ENCODE data around the gene MAPK12. TPM values are rescaled to one million over a fixed set of nuclear protein-coding genes. Genes with fewer than 3 reads are reported as not detected.

The MAPK12 gene
- total and polyA plus RNA-seq, 2 experiments from 2014 or later, result 12.5 to 33.8 TPM

DNA sequence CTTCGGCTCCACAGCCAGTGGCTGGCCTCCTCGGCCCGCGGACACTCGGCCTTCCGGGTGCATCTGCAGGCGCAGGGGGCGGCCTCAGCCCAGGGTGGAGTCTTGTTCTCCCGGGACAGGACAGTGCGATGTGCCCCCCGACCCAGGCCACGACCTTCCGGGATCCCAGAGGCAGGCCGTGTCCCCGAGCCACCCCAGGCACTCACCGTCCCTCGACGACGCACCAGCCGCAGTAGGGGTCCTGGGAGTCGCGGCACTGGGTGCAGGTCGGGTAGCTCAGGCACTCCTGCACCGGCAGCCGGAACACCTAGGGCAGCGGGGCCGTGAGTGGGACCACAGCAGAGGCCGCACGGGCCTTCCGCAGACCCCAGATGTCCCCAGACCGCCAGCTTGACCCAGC, 26.2 kb upstream of the MAPK12 start:
- Histone ChIP-seq H3K4me1 (ENCODE audit: insufficient read depth) (peaks cover 9% of the 10 kb centered on the region), H3K36me3 (replicated peaks; ENCODE audit: insufficient read depth, low read depth) (no peaks in the 10 kb centered on the region), H4K20me1 (ENCODE audit: insufficient read depth, poor library complexity, severe bottlenecking) (peaks cover 45% of the 10 kb centered on the region)

DNA sequence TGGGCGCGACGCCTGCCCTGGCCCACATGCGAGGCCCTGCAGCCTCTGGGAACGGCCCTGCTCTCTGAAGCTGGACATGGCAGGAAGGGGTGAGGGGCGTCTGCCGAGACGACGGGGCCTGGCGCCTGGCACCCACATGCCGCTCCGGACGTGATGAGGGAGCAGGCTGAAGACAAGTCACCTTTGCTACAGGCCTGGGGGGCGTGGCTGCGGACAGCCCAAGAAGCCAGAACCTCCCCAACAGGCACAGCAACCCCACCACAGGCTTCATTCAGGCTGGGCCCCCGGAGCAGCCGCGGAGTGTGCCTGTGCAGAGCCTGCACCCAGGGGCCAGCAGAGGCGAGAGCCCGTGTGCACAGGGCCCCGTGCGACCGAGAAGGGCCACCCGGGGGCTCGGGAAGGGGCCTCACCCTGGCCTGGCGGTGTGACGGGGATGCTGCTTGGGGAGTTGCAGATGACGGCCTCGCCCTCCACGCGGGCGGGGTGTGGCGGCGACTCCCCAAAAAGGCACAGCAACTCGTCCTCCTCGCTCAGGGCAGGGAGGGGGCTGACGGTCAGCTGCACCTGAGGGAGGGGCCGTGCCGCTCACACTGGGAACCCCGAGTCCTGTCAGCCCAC, 25.3 kb upstream of the MAPK12 start:
- Histone ChIP-seq H2AFZ (no peak overlapping the region), H3K36me3 (replicated peaks; ENCODE audit: insufficient read depth, low read depth) (no peaks in the 10 kb centered on the region), H3K9me2 (replicated peaks; ENCODE audit: insufficient read depth) (no peaks in the 10 kb centered on the region), H3K4me1 (ENCODE audit: insufficient read depth) (peaks cover 12% of the 10 kb centered on the region), H3K4me3 (no peak overlapping the region), H4K20me1 (ENCODE audit: insufficient read depth, poor library complexity, severe bottlenecking) (peaks cover 36% of the 10 kb centered on the region), H3K4me2 (no peak overlapping the region), H3K27me3 (no peaks in the 10 kb centered on the region), H3K9me3 (ENCODE audit: low read depth) (no peaks in the 10 kb centered on the region), H3K79me2 (peaks cover 50% of the 10 kb centered on the region), H3K27ac (no peak overlapping the region)
- 94% methylated on average over 40 of the region's 40 CpGs for WGBS (ENCODE audit: low lambda C conversion rate, missing lambda C conversion rate)
- TF ChIP-seq EZH2phosphoT487 (IDR thresholded peaks at IDR 0.05; ENCODE audit: low read depth, severe bottlenecking, unreplicated experiment), result no peak
- no peak for TF ChIP-seq EZH2 (IDR thresholded peaks at IDR 0.05; ENCODE audit: borderline replicate concordance)
- TF ChIP-seq, protein P1, sequence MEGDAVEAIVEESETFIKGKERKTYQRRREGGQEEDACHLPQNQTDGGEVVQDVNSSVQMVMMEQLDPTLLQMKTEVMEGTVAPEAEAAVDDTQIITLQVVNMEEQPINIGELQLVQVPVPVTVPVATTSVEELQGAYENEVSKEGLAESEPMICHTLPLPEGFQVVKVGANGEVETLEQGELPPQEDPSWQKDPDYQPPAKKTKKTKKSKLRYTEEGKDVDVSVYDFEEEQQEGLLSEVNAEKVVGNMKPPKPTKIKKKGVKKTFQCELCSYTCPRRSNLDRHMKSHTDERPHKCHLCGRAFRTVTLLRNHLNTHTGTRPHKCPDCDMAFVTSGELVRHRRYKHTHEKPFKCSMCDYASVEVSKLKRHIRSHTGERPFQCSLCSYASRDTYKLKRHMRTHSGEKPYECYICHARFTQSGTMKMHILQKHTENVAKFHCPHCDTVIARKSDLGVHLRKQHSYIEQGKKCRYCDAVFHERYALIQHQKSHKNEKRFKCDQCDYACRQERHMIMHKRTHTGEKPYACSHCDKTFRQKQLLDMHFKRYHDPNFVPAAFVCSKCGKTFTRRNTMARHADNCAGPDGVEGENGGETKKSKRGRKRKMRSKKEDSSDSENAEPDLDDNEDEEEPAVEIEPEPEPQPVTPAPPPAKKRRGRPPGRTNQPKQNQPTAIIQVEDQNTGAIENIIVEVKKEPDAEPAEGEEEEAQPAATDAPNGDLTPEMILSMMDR (IDR thresholded peaks at IDR 0.05; ENCODE audit: poor library complexity), result no peak
- no peak for DNase-seq (ENCODE audit: low spot score)

More for the DNA sequence above, 26.2 kb upstream of the MAPK12 start:
- no peak overlapping the region for H2AFZ ChIP-seq
- peaks cover 59% of the 10 kb centered on the region for H3K79me2 ChIP-seq
- TF ChIP-seq EZH2 (IDR thresholded peaks at IDR 0.05; ENCODE audit: borderline replicate concordance) (no peak), EZH2phosphoT487 (IDR thresholded peaks at IDR 0.05; ENCODE audit: low read depth, severe bottlenecking, unreplicated experiment) (no peak)
- TF ChIP-seq, protein P1 (IDR thresholded peaks at IDR 0.05; ENCODE audit: poor library complexity), result no peak
- no peak overlapping the region for H3K27ac ChIP-seq
- no peak overlapping the region for H3K4me3 ChIP-seq
- no peak for DNase-seq (ENCODE audit: low spot score)
- H3K9me2 ChIP-seq (replicated peaks; ENCODE audit: insufficient read depth), result no peaks in the 10 kb centered on the region
- no peaks in the 10 kb centered on the region for H3K9me3 ChIP-seq (ENCODE audit: low read depth)
- no peak overlapping the region for H3K4me2 ChIP-seq
- WGBS (ENCODE audit: low lambda C conversion rate, missing lambda C conversion rate), result over 99% methylated on average over 21 of the region's 31 CpGs
- no peaks in the 10 kb centered on the region for H3K27me3 ChIP-seq

DNA sequence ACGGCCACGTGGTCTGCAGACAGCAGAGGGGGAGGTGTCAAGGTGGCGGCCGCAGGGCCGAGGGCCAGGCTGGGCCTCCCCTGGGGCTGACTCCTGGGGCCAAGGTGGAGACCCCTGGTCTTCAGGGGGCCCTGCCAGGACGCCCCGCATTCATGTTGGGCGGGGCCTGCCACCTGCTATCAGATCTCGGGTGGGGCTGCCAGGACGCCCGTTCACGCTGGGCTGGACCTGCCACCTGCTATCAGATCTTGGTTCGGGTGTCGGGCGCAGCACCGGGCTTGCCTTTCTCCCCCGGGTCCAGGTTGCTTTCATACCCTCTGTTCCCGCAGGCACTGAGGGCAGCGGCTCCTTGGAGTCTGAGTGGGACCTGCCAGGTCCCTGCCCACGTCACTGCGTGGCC, 24.8 kb upstream of the MAPK12 start:
- peaks cover 12% of the 10 kb centered on the region for H3K4me1 ChIP-seq (ENCODE audit: insufficient read depth)
- TF ChIP-seq, protein P1 (IDR thresholded peaks at IDR 0.05; ENCODE audit: poor library complexity), result no peak
- no peak for TF ChIP-seq EZH2 (IDR thresholded peaks at IDR 0.05; ENCODE audit: borderline replicate concordance)
- no peak for TF ChIP-seq EZH2phosphoT487 (IDR thresholded peaks at IDR 0.05; ENCODE audit: low read depth, severe bottlenecking, unreplicated experiment)
- H3K36me3 ChIP-seq (replicated peaks; ENCODE audit: insufficient read depth, low read depth), result no peaks in the 10 kb centered on the region
- H2AFZ ChIP-seq, result no peak overlapping the region
- peaks cover 44% of the 10 kb centered on the region for H3K79me2 ChIP-seq
- H3K27me3 ChIP-seq, result no peaks in the 10 kb centered on the region
- WGBS (ENCODE audit: low lambda C conversion rate, missing lambda C conversion rate), result 97% methylated on average over 21 of the region's 21 CpGs
- H3K27ac ChIP-seq, result no peak overlapping the region
- no peak overlapping the region for H3K4me2 ChIP-seq
- H3K9me3 ChIP-seq (ENCODE audit: low read depth), result no peaks in the 10 kb centered on the region
- no peak overlapping the region for H3K4me3 ChIP-seq
- no peak for DNase-seq (ENCODE audit: low spot score)
- H4K20me1 ChIP-seq (ENCODE audit: insufficient read depth, poor library complexity, severe bottlenecking), result peaks cover 30% of the 10 kb centered on the region
- H3K9me2 ChIP-seq (replicated peaks; ENCODE audit: insufficient read depth), result no peaks in the 10 kb centered on the region

Measured in hepatocyte (in vitro differentiated cells).